ENCODE data around the gene GPR55.

GPR55 gene

DNA sequence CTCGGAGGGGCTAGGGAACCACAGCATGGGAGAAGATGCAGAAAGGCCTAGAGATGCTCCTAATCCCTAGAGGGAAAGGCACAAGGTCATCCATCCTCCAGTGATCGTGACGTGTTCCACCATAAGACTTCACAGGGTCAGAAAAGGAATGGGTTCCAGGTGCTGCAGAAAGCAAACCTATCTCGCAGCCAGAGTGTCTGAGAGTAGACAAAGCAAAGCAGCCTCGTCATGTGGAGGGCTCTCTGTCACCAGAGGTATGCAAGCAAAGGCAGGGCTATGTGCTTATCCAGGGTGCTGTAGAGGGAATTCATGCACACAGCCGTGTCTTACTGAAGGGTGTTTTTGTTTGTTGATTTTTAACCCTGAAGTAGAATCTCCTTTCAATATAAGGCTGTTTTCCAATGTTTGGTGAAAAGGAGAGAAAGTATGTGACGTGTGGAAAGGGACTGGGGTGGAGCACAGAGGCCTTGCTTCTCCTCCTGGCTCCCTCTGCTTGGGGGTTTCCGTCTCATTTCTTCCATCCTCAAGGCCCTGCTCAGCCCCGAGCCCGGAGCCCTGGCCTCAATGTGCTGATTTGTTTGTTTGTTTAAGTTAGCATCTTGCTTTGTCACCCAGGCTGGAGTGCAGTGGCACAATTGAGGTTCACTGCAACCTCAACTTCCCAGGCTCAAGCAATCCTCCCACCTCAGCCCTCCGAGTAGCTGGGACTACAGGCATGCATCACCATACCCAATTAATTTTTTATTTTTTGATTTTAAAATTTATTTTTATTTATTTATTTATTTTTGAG lies 3.0 kb downstream of the GPR55 start:
- Histone ChIP-seq H3K4me1 (ENCODE audit: control insufficient read depth in 1 of 2, insufficient read depth in 2 of 2, low read length in 2 of 2) (no peaks in the 10 kb centered on the region), H3K4me3 (ENCODE audit: low read depth in 1 of 2, low read length in 2 of 2) (no peak overlapping the region), H3K9me3 (ENCODE audit: control insufficient read depth in 1 of 2, low read length in 2 of 2) (no peaks in the 10 kb centered on the region), H3K27ac (ENCODE audit: low read length) (no peak overlapping the region), H3K27me3 (ENCODE audit: low read depth, low read length) (no peaks in the 10 kb centered on the region), H3K36me3 (ENCODE audit: control insufficient read depth in 1 of 2, insufficient read depth in 2 of 2, low read length in 2 of 2) (no peaks in the 10 kb centered on the region)

DNA sequence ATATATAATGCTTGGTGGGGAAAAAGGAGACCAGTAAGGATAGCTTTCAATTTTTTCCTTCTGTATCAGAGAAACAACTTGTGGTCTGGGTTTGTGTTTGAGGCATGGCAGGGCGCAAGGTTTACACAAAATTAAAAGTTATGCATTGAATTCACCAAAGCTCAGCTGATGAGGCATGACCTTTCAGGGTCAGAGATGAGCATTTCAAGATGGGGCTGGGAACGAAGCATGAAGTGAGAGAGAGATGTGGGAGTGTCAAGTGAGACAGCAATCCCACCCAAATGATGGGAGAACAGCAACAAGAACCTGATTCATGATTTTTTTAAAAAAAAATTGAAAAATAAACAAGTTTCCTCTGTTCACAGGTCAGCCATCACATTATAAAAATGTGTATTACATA lies 4.9 kb downstream of the GPR55 start:
- H3K4me1 ChIP-seq (ENCODE audit: control insufficient read depth in 1 of 2, insufficient read depth in 2 of 2, low read length in 2 of 2): no peaks in the 10 kb centered on the region

DNA sequence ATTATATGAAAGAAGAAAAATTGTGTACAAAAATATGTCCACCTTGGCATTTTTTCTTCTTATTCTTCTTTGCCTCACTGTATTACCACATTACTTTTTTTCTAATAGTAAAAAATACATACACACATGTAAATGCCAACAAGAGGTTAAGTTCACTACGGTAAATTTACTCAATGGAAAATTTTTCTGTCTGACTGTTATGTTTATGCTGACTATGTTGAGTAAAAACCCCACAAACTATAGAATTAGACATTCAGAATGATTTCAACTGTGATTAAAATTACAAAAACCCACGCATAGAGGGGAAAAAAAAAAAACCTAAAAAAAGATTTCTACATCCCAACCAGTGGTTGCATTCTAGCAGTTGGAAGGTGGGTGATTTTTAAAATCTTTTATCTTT lies 5.4 kb downstream of the GPR55 start:
- H3K4me3 ChIP-seq (ENCODE audit: low read depth in 1 of 2, low read length in 2 of 2): no peak overlapping the region
- H3K4me1 ChIP-seq (ENCODE audit: control insufficient read depth in 1 of 2, insufficient read depth in 2 of 2, low read length in 2 of 2): no peaks in the 10 kb centered on the region
- H3K27ac ChIP-seq (ENCODE audit: low read length): no peak overlapping the region
- no peaks in the 10 kb centered on the region for H3K9me3 ChIP-seq (ENCODE audit: control insufficient read depth in 1 of 2, low read length in 2 of 2)
- no peaks in the 10 kb centered on the region for H3K36me3 ChIP-seq (ENCODE audit: control insufficient read depth in 1 of 2, insufficient read depth in 2 of 2, low read length in 2 of 2)
- no peaks in the 10 kb centered on the region for H3K27me3 ChIP-seq (ENCODE audit: low read depth, low read length)

More for the DNA sequence above, 4.9 kb downstream of the GPR55 start:
- Histone ChIP-seq H3K9me3 (ENCODE audit: control insufficient read depth in 1 of 2, low read length in 2 of 2) (no peaks in the 10 kb centered on the region), H3K27me3 (ENCODE audit: low read depth, low read length) (no peaks in the 10 kb centered on the region), H3K4me3 (ENCODE audit: low read depth in 1 of 2, low read length in 2 of 2) (no peak overlapping the region), H3K27ac (ENCODE audit: low read length) (no peak overlapping the region), H3K36me3 (ENCODE audit: control insufficient read depth in 1 of 2, insufficient read depth in 2 of 2, low read length in 2 of 2) (no peaks in the 10 kb centered on the region)

DNA sequence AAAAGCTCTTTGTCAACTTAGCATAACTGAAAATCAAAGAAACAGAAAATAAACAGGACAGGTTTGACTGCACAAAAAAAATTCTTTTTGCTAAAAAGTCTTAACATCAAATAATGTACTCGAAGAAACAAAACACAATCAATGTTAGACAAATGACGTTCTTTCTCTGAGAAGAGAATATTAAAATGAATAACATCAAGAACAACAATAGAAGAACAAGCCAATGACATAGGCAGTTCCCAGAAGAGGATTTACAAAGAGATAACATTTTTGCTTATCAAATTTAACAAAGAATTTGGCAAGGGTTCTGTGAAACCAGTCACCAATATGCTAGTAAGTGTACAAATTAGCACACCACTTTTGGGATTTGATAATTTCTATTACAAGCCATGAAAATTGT lies 5.8 kb downstream of the GPR55 start:
- Histone ChIP-seq H3K4me1 (ENCODE audit: control insufficient read depth in 1 of 2, insufficient read depth in 2 of 2, low read length in 2 of 2) (no peaks in the 10 kb centered on the region), H3K9me3 (ENCODE audit: control insufficient read depth in 1 of 2, low read length in 2 of 2) (no peaks in the 10 kb centered on the region), H3K36me3 (ENCODE audit: control insufficient read depth in 1 of 2, insufficient read depth in 2 of 2, low read length in 2 of 2) (no peaks in the 10 kb centered on the region), H3K27ac (ENCODE audit: low read length) (no peak overlapping the region), H3K4me3 (ENCODE audit: low read depth in 1 of 2, low read length in 2 of 2) (no peak overlapping the region), H3K27me3 (ENCODE audit: low read depth, low read length) (no peaks in the 10 kb centered on the region)

DNA sequence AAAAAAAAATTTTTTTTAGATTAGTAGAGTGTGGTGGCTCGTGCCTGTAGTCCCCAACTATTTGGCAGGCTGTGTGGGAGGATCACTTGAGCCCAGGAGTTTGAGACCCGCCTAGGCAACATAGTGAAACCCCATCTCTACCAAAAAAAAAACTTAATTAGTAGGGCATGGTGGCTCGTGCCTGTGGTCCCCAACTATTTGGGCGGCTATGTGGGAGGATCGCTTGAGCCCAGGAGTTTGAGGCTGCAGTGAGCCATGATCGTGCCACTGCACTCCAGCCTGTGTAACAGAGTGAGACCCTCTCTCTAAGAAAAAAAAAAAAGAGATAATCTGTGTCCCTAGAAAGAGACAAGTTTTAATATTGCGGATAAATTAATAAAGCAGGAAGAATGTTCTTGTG lies 8.8 kb downstream of the GPR55 start:
- H3K27me3 ChIP-seq (ENCODE audit: low read depth, low read length): no peaks in the 10 kb centered on the region
- H3K9me3 ChIP-seq (ENCODE audit: control insufficient read depth in 1 of 2, low read length in 2 of 2): no peaks in the 10 kb centered on the region
- no peak overlapping the region for H3K27ac ChIP-seq (ENCODE audit: low read length)
- no peaks in the 10 kb centered on the region for H3K4me1 ChIP-seq (ENCODE audit: control insufficient read depth in 1 of 2, insufficient read depth in 2 of 2, low read length in 2 of 2)
- H3K36me3 ChIP-seq (ENCODE audit: control insufficient read depth in 1 of 2, insufficient read depth in 2 of 2, low read length in 2 of 2): no peaks in the 10 kb centered on the region
- no peak overlapping the region for H3K4me3 ChIP-seq (ENCODE audit: low read depth in 1 of 2, low read length in 2 of 2)

DNA sequence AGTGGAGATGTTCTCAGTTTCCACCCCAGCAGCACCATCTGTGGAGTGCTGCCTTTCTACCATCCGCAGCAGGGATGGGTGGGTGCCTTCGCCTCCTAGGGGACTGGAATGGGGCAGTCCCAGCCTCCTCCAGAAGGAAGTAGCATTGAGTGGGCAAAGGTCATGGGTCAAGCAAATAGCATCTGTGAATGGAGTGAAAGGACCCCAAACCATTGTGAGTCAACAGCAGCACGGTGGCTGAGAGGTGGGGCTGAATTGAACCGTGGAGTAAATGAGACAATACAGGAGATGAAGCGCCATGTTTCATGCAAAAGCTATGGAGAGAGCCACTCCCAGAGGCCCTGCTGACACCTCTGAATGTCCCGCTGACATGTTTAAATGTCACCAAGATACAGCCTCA lies 9.7 kb downstream of the GPR55 start:
- no peaks in the 10 kb centered on the region for H3K4me1 ChIP-seq (ENCODE audit: control insufficient read depth in 1 of 2, insufficient read depth in 2 of 2, low read length in 2 of 2)
- no peaks in the 10 kb centered on the region for H3K36me3 ChIP-seq (ENCODE audit: control insufficient read depth in 1 of 2, insufficient read depth in 2 of 2, low read length in 2 of 2)
- H3K9me3 ChIP-seq (ENCODE audit: control insufficient read depth in 1 of 2, low read length in 2 of 2): no peaks in the 10 kb centered on the region
- H3K27ac ChIP-seq (ENCODE audit: low read length): no peak overlapping the region
- no peak overlapping the region for H3K4me3 ChIP-seq (ENCODE audit: low read depth in 1 of 2, low read length in 2 of 2)
- no peaks in the 10 kb centered on the region for H3K27me3 ChIP-seq (ENCODE audit: low read depth, low read length)

DNA sequence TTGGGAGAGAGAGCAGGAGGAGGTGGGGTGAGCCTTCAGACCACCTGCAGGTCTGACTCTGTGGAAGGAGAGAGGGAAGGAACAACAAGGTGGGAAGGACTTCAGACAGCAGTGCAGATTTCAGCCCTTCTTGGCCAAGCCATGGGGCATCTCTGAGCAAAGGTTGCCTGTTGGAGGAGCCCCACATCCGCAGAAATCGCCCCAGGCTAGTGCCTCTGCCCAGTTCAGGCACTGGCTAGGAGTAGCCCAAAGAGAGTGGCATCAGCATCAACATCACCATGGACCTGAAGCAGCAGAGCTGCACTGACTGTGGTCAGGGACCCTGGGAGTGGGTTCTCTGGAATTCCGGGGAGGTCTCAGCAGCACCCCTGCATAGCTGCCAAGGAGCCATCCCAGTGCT lies 10.2 kb downstream of the GPR55 start:
- no peaks in the 10 kb centered on the region for H3K4me1 ChIP-seq (ENCODE audit: control insufficient read depth in 1 of 2, insufficient read depth in 2 of 2, low read length in 2 of 2)
- no peaks in the 10 kb centered on the region for H3K27me3 ChIP-seq (ENCODE audit: low read depth, low read length)

DNA sequence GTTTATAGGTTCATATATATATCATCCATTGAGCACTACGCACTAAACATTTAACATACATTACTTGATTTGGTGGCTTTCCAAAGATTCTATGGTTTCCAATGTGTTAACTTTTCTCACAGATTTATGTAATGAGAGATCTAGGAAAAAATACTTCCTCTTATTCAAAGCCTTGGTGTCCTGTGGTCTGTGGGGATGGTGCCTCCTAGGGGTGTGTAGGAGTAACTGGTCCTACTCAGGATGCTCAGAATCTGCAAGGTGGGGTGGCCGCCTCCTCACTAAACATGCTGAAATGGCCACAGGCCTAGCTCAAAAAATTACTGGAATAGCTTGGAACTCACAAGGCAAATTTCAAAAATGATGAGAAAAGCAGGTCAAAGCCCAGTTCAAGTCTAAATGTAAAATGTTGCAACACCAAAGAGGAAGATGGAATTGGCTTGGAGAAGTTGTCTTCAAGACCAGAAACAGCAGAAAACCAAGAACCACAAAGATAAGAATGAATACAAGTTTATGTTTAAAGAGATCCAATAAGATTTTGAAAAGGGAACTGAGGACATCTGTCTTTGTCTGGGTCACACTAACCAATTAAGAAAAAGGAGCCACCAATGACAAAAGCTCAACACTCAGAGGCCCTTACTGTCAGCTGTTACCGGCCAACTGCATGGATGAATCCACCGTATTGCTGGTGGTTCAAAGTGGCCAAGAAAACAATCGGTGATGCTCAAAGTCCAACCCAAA lies 11.5 kb downstream of the GPR55 start:
- no peaks in the 10 kb centered on the region for H3K27me3 ChIP-seq (ENCODE audit: low read depth, low read length)
- H3K36me3 ChIP-seq (ENCODE audit: control insufficient read depth in 1 of 2, insufficient read depth in 2 of 2, low read length in 2 of 2): no peaks in the 10 kb centered on the region
- H3K4me1 ChIP-seq (ENCODE audit: control insufficient read depth in 1 of 2, insufficient read depth in 2 of 2, low read length in 2 of 2): no peaks in the 10 kb centered on the region
- H3K27ac ChIP-seq (ENCODE audit: low read length): no peak overlapping the region
- no peak overlapping the region for H3K4me3 ChIP-seq (ENCODE audit: low read depth in 1 of 2, low read length in 2 of 2)
- no peaks in the 10 kb centered on the region for H3K9me3 ChIP-seq (ENCODE audit: control insufficient read depth in 1 of 2, low read length in 2 of 2)

More for the DNA sequence above, 10.2 kb downstream of the GPR55 start:
- H3K9me3 ChIP-seq (ENCODE audit: control insufficient read depth in 1 of 2, low read length in 2 of 2): no peaks in the 10 kb centered on the region
- no peak overlapping the region for H3K4me3 ChIP-seq (ENCODE audit: low read depth in 1 of 2, low read length in 2 of 2)
- H3K36me3 ChIP-seq (ENCODE audit: control insufficient read depth in 1 of 2, insufficient read depth in 2 of 2, low read length in 2 of 2): no peaks in the 10 kb centered on the region
- no peak overlapping the region for H3K27ac ChIP-seq (ENCODE audit: low read length)

DNA sequence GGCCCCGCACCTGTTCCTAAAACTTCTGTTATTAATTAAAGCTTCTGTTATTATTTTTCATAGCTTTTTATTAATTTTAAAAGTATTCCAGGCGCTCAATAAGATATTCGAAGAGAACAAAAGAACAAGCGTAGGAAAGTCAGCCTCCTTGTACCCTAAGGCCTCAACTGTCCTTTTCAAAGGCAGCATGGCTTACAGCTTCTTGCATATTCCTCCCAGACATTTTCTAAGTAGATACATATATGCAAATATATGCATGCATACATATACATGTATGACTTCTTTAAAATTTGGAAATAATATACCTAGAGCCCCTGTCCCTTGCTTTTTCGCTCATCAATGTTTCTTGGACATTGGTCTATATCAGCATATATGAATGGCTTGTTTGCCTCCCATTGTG lies 12.3 kb downstream of the GPR55 start:
- Histone ChIP-seq H3K9me3 (ENCODE audit: control insufficient read depth in 1 of 2, low read length in 2 of 2) (no peaks in the 10 kb centered on the region), H3K4me1 (ENCODE audit: control insufficient read depth in 1 of 2, insufficient read depth in 2 of 2, low read length in 2 of 2) (no peaks in the 10 kb centered on the region), H3K27me3 (ENCODE audit: low read depth, low read length) (no peaks in the 10 kb centered on the region), H3K27ac (ENCODE audit: low read length) (no peak overlapping the region), H3K4me3 (ENCODE audit: low read depth in 1 of 2, low read length in 2 of 2) (no peak overlapping the region), H3K36me3 (ENCODE audit: control insufficient read depth in 1 of 2, insufficient read depth in 2 of 2, low read length in 2 of 2) (no peaks in the 10 kb centered on the region)

DNA sequence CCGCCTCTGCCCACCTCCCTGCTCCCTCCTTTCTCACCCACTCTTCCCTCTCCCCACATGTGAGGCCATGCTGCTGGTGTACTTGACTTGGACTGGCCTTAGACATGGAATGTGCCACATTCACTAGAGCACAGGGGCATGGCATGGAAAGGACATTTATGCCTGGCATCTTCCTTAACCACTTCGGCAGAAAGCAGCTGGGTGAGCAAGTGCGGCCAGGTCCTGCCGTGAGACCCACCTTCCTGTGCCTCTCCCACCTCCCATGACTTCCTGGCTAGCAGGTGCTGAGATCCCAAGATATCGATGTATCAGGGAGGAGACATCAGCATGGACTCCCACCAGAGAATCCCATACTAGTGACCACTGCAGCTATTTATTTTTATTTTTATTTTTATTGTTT lies 13.0 kb downstream of the GPR55 start:
- Histone ChIP-seq H3K9me3 (ENCODE audit: control insufficient read depth in 1 of 2, low read length in 2 of 2) (no peaks in the 10 kb centered on the region), H3K27ac (ENCODE audit: low read length) (no peak overlapping the region), H3K4me1 (ENCODE audit: control insufficient read depth in 1 of 2, insufficient read depth in 2 of 2, low read length in 2 of 2) (no peaks in the 10 kb centered on the region), H3K4me3 (ENCODE audit: low read depth in 1 of 2, low read length in 2 of 2) (no peak overlapping the region), H3K27me3 (ENCODE audit: low read depth, low read length) (no peaks in the 10 kb centered on the region), H3K36me3 (ENCODE audit: control insufficient read depth in 1 of 2, insufficient read depth in 2 of 2, low read length in 2 of 2) (no peaks in the 10 kb centered on the region)

DNA sequence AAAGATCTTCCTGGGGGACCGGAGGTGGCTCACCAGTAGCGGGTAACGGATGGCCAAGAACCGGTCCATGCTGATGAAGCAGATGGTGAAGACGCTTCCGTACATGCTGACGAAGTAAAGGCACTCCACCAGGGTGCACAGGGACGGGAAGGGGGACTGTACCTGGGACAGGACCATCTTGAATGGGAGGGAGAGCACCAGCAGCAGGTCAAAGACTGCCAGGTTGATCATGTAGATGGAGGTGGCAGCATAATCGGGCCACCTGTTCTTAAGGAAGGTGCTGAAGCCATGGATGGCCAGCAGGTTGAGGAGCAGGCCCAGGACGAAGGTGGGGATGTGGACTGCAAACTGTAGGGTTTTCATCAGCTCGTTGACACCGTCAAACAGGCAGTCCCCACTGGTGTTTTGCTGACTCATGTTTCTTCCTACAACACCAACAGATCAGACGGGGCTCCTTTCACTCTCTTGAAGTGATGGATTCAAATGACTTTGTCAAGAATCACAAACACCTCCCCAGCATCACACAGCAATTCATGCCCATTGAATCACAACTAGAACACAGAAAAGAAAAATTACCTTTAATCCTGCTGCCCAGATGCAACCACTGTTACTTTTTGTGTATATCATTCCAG lies 14.4 kb downstream of the GPR55 start:
- no peaks in the 10 kb centered on the region for H3K36me3 ChIP-seq (ENCODE audit: control insufficient read depth in 1 of 2, insufficient read depth in 2 of 2, low read length in 2 of 2)
- H3K9me3 ChIP-seq (ENCODE audit: control insufficient read depth in 1 of 2, low read length in 2 of 2): no peaks in the 10 kb centered on the region
- H3K4me3 ChIP-seq (ENCODE audit: low read depth in 1 of 2, low read length in 2 of 2): no peak overlapping the region
- H3K27me3 ChIP-seq (ENCODE audit: low read depth, low read length): no peaks in the 10 kb centered on the region
- H3K4me1 ChIP-seq (ENCODE audit: control insufficient read depth in 1 of 2, insufficient read depth in 2 of 2, low read length in 2 of 2): no peaks in the 10 kb centered on the region
- H3K27ac ChIP-seq (ENCODE audit: low read length): no peak overlapping the region
